ENCODE data around the gene LRRC57.

The LRRC57 gene

DNA sequence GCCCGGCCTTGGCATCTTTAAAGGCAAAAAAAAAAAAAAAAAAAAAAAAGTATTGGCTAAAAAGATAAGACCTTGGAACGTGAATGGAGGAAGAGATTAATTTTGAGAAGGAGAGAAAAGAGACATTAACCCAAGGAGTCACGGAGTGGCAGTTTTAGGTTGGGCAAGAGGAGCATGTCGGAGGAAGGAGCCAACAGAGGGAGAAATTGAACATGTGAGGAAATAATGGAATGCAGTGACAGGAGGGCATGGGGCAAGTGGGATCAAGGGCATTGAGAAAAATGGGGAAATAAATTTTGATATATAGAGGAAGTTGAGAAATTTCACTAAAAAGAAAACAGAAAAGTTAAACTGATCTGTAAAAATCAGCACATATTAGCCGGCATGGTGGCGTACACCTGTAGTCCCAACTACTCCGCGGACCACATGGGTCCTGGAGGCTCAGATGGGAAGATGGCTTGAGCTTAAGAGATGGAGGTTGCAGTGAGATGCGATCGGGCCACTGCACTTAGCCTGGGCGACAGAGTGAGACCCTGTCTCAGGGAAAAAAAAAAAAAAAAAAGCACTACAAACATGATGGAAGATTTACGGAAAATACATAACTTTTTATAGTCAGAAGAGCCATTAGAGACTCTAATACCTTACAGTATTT is 1.3 kb upstream of the LRRC57 start:
- DNase-seq (ENCODE audit: low read depth), result no peak

- no peak for DNase-seq (ENCODE audit: low read depth)
Measured at GRCh38 chr15:42549032-42549491, 469 bp upstream of the LRRC57 start.

GRCh38 chr15:42547918-42548248 is 710 bp downstream of the LRRC57 start:
- no peak for DNase-seq (ENCODE audit: low read depth)

GRCh38 chr15:42544853-42545629 is 3.6 kb downstream of the LRRC57 start:
- no peak for DNase-seq (ENCODE audit: low read depth)

DNA sequence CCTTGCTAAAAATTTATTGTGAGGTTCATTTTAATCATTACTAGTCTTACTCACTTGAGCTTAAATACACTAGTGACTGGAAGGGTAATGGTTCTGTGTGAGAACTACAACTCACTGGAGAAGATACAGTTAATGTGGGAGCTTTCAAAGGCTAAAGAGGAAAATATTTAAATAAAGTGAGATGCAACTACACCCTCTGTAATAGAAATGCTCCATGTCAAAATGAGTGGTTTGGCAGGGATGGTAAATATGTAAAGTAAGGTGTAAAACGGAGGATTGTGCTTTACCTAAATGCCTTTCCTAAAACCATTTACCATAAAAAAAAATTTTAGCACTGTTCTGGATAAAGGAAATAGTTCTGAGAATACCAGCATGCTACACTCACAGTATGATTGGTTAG is 15.3 kb downstream of the LRRC57 start:
- DNase-seq (ENCODE audit: low read depth), result no peak

DNA sequence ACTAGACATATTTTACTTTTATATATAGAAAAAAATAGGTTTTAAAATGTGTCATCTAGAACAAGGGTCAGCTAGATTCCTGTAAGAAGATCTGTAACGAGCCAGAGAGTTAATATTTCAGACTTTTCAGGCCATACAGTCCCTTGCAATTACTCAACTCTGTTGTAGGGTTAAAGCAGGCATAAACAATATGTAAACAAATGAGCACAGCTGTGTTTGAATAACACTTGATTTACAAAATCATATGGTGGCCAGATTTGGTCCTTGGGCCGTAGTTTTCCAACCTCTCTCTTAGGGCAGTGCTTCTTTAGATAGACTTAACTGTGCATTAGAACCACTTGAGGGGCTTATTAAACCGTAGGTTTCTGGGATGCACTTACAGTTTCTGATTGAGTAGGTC is 19.6 kb downstream of the LRRC57 start:
- DNase-seq (ENCODE audit: low read depth), result no peak

DNA sequence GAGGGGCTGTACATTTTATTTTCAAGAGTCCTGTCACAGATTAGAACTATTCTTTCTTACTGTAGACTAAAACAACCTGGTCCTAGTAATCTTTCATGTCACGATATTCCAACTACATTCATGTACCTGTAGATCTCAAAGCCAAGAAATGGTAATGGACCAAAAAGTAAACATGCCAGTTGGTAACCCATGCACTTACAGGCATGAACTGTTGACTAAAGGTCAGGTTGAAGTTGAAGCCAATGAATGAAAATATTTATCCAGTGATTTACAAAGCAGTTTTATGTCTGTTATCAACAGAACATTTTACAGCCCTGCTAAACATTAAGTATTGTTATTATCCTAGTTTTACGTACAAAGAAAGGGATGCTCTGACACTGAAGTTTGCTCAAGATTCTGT is 25.3 kb downstream of the LRRC57 start:
- DNase-seq (ENCODE audit: low read depth), result no peak

DNA sequence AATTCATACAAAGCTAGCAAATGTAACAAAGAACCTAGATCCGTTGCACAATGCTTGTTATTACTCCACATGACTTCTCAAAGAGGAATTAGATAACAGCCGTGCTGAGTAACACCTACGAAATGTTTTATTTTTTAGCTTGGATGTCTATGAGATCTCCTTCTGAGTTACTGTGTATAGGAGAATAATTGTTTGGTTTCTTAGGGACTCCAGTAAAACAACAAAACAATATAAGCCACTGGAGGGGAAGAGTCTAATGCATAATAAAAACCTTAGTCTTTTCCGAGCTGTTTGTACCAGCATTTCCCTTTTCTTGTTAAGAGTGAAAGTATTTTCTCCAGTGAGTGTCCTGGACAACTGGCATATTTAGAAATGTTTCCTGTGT is 37.6 kb downstream of the LRRC57 start:
- no peak for DNase-seq (ENCODE audit: low read depth)

DNA sequence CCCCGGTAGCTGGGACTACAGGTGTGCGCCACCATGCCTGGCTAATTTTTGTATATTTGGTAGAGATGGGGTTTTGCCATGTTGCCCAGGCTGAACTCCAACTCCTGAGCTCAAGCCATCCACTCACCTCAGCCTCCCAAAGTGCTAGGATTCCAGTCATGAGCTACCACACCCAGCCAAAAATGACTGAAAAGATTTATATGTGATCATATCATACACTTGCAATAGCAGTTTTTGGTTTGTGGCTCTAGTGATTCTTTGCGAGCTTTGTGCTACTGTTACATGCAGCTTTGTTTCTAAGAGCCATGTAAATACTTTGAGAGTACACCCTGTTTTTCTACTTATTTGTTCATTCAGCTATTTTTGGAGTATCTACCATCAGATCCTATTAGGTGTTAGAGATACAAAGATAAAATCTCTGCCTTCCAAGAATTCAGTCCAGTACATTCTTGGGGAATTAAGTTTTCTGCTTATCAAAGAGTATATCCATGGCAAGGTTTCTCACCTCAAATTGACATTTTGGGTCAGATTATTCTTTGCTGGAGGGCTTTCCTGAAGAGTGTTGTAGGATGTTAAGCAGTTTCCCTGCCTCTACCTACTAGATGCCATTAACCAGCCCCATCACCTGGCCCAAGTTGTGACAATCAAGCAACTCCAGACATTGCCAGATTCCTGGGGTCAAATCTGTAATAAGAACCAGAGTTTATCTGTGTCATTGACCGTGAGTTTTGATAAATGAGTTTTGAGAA is 38.2 kb downstream of the LRRC57 start:
- DNase-seq (ENCODE audit: low read depth), result no peak

GRCh38 chr15:42508263-42508690 is 40.3 kb downstream of the LRRC57 start:
- DNase-seq (ENCODE audit: low read depth), result no peak

GRCh38 chr15:42507514-42507913 is 41.1 kb downstream of the LRRC57 start:
- no peak for DNase-seq (ENCODE audit: low read depth)

DNA sequence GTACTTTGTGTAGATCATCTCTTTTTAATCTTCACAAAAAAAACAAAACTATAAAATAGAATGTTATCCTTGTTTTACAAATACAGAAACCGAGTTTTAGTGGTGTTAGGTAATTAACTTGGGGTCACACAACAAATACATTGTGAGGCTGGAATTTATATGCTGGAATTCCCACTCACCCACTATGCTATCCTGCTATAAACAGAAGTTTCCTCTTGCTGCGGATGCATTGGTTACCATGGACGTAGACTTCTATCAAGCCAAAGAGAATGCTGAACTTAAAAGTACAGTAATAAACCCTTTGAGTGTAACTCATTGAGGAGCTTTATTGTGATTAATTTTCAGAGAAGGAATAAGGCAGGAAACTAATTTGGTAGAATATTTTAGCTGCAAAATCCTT is 44.0 kb downstream of the LRRC57 start:
- no peak for DNase-seq (ENCODE audit: low read depth)

DNA sequence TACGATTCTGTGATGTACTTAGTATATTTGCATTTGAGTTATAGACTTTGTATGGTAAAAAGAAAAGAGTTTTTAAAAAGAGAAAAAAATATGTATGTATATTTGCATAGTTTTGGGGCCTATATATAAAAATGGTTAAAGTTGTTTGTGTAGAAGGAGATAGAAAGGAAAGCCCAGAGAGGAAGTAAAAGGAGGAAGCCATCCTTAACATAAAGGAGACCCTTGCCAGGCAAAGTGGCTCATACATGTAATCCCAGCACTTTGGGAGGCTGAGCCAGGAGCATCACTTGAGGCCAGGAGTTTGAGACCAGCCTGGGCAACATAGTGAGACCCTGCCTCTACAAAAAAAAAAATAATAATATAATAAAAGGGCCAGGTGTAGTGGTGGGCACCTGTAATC is 44.8 kb downstream of the LRRC57 start:
- DNase-seq (ENCODE audit: low read depth), result no peak

GRCh38 chr15:42502477-42502876 is 46.1 kb downstream of the LRRC57 start:
- DNase-seq (ENCODE audit: low read depth), result no peak

DNA sequence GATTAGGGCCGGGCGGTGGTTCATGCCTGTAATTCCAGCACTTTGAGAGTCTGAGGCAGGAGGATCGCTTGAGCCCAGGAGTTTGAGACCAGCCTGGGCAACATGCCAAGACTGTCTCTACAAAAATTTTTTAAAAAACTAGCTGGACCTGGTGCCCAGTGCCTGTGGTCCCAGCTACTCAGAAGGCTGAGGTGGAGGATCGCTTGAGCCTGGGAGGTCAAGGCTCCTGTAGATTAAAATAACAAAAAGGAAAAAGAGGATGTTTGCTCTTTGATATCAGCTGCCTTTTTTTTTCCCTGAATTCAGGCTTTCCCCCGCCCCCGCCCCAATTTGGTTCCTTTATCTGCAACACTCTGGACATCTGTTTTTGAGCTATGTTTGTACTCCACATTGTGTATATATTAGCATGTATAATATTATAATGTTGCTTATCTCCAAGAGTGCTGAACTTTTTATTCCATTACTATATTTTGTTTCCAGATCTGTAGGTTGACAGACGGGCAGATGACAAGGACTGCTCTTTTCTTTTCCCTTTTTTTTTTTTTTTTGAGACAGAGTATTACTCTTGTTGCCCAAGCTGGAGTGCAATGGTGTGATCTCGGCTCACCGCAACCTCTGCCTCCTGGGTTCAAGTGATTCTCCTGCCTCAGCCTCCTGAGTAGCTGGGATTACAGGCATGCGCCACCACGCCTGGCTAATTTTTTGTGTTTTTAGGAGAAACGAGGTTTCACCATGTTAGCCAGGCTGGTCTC is 48.6 kb downstream of the LRRC57 start:
- DNase-seq (ENCODE audit: low read depth), result no peak

- no peak for DNase-seq (ENCODE audit: low read depth)
Measured at GRCh38 chr15:42498212-42499068, 50.2 kb downstream of the LRRC57 start.

DNA sequence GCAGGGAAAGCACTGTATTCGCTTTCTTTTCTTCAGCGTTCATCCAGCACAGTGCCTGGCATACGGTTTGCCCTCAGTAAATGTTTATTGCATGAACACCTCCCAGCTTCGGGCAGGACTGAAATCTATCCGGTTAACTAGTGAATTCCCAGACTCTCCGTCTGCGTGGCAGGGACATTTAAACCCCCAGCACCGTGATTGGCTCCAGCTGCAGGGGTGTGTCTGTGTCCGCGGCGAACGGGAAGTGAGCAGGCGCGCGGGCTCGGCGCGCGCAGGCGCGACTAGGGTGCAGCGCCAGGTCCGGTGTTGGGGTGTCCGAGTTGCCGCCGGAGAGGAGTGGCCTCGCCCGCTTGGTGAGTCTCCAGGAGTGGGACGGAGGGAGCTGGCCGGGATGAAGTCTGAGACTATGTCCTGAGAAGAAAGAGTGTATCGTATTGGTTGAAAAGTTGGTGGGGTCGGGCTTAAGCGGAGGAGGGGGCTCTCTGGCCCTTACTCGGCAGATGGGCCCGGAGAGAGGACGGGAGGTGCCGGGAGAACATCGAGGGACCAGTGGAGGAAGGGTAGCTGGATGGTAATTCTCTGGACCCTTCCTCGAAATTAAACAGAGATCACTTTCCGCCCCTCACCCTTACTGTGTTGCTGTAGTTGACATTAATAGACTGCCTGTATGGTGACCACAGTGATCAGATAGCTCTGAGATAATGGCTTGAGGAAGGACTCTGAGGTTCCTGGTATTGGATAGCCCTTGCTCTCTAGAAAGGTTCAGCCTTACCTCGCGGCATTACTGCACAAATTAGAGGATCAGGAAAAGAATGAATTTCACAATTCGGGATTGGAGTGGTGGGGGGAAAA is 53.0 kb downstream of the LRRC57 start, which contains the start of gene SNAP23:
TSS of gene SNAP23 (plus strand) at position 274 of the 852 bp plus-strand sequence. CDS start 16,213 bp downstream, outside the sequence.
- DNase-seq (ENCODE audit: low read depth), result peak; percentile 79

- DNase-seq (ENCODE audit: low read depth), result no peak
Measured at GRCh38 chr15:42494998-42495360, 53.6 kb downstream of the LRRC57 start.

- DNase-seq (ENCODE audit: low read depth), result no peak
Measured at GRCh38 chr15:42493679-42494078, 54.9 kb downstream of the LRRC57 start.

DNA sequence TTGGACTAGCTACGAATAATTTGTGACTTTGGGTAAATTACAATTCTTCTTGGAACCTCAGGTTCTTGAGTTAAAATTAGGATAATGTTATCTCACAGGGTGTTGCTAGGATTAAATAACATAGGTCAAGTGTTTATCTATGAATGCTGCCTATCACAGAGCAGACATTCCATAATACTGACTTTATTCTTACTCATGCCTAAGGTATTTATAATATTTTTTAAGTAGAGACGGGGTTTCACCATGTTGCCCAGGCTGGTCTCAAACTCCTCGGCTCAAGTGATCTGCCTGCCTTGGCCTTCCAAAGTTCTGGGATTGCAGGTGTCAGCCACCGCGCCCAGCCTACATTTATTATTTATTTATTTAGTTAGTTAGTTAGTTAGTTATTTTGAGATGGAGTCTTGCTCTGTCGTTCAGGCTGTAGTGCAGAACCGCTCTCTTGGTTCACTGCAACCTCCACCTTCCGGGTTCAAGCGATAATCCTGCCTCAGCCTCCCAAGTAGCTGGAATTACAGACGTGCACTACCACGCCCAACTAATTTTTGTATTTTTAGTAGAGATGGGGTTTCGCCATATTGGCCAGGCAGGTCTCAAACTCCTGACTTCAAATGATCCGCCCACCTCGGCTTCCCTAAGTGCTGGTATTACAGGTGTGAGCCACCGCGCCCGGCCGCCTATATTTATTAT is 56.9 kb downstream of the LRRC57 start:
- peak; percentile 75 for DNase-seq (ENCODE audit: low read depth)

Measured in HS-5 (cell line).